ENCODE results near the gene SYNE1. TPM values are rescaled to one million over a fixed set of nuclear protein-coding genes. Genes with fewer than 3 reads are reported as not detected.

SYNE1 gene
- total RNA-seq, 6 experiments from 2014 or later, result 60.0 to 69.0 (median 66.9) TPM

DNA sequence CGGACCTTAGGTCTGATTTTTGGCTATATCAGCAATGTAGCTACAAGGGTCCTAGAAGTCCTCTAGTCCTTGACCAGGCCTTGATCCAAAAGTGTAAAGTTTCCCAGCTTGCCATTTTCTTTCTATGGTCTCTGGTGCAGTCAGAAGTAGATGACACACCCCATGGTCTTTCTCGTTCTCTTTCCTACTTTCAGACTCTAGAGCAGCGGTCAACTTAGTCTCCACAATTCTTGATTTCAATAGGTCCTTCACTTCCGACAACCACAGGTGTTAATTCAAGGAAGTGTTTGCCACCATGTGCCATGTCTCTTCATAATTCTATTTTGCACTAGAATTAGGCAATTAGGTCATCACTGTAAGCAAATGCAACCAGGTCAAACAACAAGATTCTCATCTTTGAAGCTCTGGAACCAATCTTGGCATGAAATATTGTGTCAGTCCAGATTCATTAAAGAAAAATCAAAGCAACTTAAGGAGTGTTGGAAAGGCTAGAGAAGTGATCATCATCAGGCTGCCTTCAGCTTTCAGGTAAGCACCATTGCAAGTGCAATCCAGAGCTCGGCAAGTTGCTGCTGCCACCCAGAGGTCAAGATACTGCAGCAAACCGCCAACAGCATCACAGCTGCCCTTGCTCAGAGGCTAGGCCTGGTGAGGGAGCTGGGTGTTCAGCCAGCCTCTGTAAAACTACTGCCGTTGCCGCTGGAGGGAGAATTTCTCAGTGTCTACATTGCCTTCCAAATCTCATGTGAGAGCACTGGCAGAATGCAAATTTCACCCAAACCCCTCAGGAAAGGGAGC lies 5.6 kb upstream of the SYNE1 start:
- peak; percentile 57 for DNase-seq
- TF ChIP-seq, protein P1, sequence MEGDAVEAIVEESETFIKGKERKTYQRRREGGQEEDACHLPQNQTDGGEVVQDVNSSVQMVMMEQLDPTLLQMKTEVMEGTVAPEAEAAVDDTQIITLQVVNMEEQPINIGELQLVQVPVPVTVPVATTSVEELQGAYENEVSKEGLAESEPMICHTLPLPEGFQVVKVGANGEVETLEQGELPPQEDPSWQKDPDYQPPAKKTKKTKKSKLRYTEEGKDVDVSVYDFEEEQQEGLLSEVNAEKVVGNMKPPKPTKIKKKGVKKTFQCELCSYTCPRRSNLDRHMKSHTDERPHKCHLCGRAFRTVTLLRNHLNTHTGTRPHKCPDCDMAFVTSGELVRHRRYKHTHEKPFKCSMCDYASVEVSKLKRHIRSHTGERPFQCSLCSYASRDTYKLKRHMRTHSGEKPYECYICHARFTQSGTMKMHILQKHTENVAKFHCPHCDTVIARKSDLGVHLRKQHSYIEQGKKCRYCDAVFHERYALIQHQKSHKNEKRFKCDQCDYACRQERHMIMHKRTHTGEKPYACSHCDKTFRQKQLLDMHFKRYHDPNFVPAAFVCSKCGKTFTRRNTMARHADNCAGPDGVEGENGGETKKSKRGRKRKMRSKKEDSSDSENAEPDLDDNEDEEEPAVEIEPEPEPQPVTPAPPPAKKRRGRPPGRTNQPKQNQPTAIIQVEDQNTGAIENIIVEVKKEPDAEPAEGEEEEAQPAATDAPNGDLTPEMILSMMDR (IDR thresholded peaks at IDR 0.05), result peak; percentile 66
- Mint-ChIP-seq H3K27ac (no peak overlapping the region), H3K4me1 (ENCODE audit: low read depth) (peaks cover 8% of the 10 kb centered on the region), H3K9me3 (no peaks in the 10 kb centered on the region), H3K4me3 (no peak overlapping the region), H3K36me3 (ENCODE audit: low read depth) (no peaks in the 10 kb centered on the region), H3K27me3 (ENCODE audit: insufficient read depth) (no peaks in the 10 kb centered on the region; the same call in 1 of the 2 replicates)

DNA sequence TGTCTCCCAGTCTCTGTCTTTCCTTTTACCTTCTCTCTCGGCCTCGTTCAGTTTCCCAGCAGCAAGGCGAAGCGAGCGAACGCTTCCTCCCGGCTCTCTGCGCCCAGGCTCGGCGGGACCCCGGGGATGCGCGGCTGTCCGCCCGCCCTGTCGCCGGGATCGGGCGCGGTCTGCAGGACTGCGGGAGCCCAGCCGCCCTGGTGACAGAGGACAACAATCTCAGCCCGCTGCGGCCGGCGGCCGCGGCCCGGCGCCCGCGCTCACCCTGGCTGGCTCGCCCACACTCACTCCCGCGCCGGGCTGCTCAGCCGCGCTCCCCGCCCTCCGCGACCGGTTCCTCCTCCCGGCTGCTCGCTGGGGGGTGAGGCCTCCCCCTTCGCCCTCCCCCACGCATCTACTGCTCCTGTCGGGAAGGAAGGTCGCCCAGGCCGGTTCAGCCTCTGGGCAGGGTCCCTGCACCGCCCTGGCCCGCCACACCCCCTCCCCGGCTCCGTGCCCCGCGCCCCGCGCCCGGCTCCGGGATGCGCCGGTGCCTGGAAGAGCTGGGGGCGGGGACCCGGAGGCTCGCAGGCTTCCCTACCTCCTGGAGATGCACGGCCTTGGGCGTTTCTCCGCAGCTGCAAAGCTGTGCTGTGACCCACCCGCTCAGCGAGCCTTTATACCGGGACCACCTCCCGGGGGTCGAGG lies 410 bp downstream of the SYNE1 start:
- H3K4me1 Mint-ChIP-seq (ENCODE audit: low read depth), result peaks cover 37% of the 10 kb centered on the region
- H3K9me3 Mint-ChIP-seq, result no peaks in the 10 kb centered on the region
- H3K27me3 Mint-ChIP-seq (ENCODE audit: insufficient read depth), result no peaks in the 10 kb centered on the region; the same call in 1 of the 2 replicates
- H3K27ac Mint-ChIP-seq, result peak overlapping the region; percentile 87
- H3K36me3 Mint-ChIP-seq (ENCODE audit: low read depth), result no peaks in the 10 kb centered on the region; the same call in 1 of the 2 replicates
- no peak for DNase-seq
- peak overlapping the region; percentile 97 for H3K4me3 Mint-ChIP-seq
- TF ChIP-seq, protein P1 (IDR thresholded peaks at IDR 0.05), result no peak

DNA sequence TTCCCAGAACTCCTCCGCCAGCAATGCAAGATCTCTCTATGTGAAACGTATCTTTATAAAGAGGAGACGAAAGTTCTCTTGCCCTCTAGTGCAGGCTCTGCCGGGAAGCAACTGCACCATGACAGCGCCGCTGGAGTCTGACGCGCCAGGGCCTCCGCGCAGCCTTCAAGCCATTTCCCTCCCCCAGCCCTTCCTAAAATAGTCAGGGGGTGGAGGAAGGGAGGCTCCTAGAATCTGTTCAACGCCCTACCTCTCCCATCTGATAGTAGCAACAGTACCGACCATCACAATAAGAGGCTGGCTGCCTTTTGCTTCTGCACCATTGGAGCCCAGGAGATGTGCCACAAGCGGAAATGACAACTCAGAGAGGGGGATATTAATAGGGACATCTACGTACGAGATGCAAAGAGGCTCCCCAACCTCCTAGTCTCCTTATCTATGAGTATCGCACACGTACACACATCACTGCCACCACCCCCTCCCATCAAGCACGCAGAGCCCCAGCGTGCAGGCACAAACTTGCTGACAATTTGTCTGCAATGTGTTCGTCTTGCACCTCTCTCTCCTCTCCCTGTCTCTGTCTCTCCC lies 1.0 kb downstream of the SYNE1 start:
- H3K27ac Mint-ChIP-seq, result peak overlapping the region; percentile 87
- TF ChIP-seq, protein P1 (IDR thresholded peaks at IDR 0.05), result no peak
- H3K4me3 Mint-ChIP-seq, result peak overlapping the region; percentile 97
- H3K4me1 Mint-ChIP-seq (ENCODE audit: low read depth), result peaks cover 37% of the 10 kb centered on the region
- no peaks in the 10 kb centered on the region for H3K9me3 Mint-ChIP-seq
- H3K27me3 Mint-ChIP-seq (ENCODE audit: insufficient read depth), result no peaks in the 10 kb centered on the region; the same call in 1 of the 2 replicates
- DNase-seq, result no peak
- H3K36me3 Mint-ChIP-seq (ENCODE audit: low read depth), result no peaks in the 10 kb centered on the region; the same call in 1 of the 2 replicates

DNA sequence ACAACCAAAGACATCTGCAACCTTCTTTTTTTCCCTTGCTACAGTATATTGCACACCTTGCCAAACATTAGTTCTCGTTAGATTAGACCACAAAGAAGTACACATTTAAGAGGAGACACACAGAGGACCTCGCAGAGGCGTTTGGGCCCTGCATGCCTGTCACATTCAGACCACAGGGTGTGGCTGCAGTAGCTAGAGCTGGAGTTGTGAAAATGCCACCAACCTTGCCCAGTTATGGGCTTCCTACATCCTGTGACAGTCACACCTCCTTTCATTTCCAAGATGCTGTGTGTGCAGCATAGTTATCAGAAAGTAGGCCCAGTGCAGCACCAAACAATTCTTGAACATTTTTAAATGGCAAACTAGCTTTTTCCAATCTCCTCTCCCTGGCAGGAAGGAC lies 2.4 kb downstream of the SYNE1 start:
- no peaks in the 10 kb centered on the region for H3K9me3 Mint-ChIP-seq
- H3K27me3 Mint-ChIP-seq (ENCODE audit: insufficient read depth), result no peaks in the 10 kb centered on the region; the same call in 1 of the 2 replicates
- no peak for DNase-seq
- H3K27ac Mint-ChIP-seq, result peak overlapping the region; percentile 87; the same call in 1 of the 2 replicates
- peaks cover 37% of the 10 kb centered on the region for H3K4me1 Mint-ChIP-seq (ENCODE audit: low read depth)
- H3K36me3 Mint-ChIP-seq (ENCODE audit: low read depth), result no peaks in the 10 kb centered on the region; the same call in 1 of the 2 replicates
- peak overlapping the region; percentile 97 for H3K4me3 Mint-ChIP-seq
- TF ChIP-seq, protein P1 (IDR thresholded peaks at IDR 0.05), result no peak

DNA sequence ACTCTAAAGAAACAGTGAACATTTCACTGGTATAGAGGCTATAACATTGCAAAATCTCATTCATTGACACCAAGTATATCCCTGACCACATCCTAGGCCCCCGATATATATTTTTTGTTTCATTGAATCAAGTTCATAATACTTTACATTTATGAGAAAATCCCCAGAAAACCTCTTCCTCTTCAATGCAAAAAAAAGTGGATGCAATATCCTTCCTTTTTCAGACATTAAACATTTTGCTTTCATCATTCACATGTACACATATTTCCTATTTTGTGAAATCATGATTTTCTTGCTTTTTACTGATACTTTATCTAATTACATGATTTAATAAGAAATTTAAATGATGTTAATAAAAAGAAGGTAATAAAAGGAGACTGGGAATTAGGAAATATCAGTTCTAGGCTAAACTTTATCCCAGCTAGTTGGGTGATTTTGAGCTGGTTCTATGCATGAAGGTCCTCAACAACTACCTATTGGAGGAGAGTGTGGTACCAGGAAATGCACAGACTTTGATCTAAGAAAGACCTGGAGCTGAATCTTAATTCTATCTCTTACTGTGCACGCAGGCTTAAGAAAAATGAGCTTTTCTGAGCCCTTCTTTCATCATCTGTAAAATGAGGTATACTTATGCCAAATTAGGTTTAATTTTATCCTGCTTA lies 4.9 kb downstream of the SYNE1 start:
- TF ChIP-seq, protein P1 (IDR thresholded peaks at IDR 0.05), result no peak
- peaks cover 1% of the 10 kb centered on the region for H3K27me3 Mint-ChIP-seq (ENCODE audit: insufficient read depth)
- no peak for DNase-seq
- no peaks in the 10 kb centered on the region for H3K9me3 Mint-ChIP-seq
- H3K4me1 Mint-ChIP-seq (ENCODE audit: low read depth), result peaks cover 27% of the 10 kb centered on the region
- no peaks in the 10 kb centered on the region; the same call in 1 of the 2 replicates for H3K36me3 Mint-ChIP-seq (ENCODE audit: low read depth)
- H3K27ac Mint-ChIP-seq, result no peak overlapping the region
- no peak overlapping the region for H3K4me3 Mint-ChIP-seq
